ENCODE results near the gene DOCK10. TPM values are rescaled to one million over a fixed set of nuclear protein-coding genes. Genes with fewer than 3 reads are reported as not detected.

Gene DOCK10
- total and polyA plus RNA-seq, 2 donors (not counting 3 experiments of a cell fraction or from before 2014, with no cell fraction given), result 5.8 to 23.0 TPM

DNA sequence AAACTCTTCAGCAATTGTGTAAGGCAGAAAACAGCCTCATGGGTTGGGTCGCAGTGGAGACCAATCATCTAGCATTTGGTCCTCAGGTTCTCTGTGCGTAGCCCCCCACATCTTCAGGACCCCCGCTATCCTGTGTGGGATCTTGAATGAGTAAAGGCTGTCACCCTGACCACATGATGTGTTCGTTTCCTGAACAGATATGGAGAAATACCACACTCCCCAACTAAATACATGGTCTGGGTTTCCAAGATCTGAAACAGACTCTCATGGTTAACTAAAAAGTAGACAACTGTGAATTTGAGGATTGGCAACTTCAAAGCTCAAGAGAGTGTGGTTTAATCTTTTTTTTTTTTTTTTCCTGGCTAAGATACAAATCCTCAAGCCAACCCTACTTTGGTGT lies 23.2 kb downstream of the DOCK10 start:
- no peaks in the 10 kb centered on the region for H4K20me1 ChIP-seq (replicated peaks; ENCODE audit: control insufficient read depth, extremely low read depth, insufficient read depth, low read length)
- no peak overlapping the region for H2AFZ ChIP-seq (ENCODE audit: low read depth, low read length)
- H3K4me1 ChIP-seq (ENCODE audit: control insufficient read depth, extremely low read depth, insufficient read depth, low read length), result no peaks in the 10 kb centered on the region
- no peaks in the 10 kb centered on the region for H3K9me3 ChIP-seq (replicated peaks; ENCODE audit: control insufficient read depth, insufficient read depth, low read length)
- no peak overlapping the region for H3K4me2 ChIP-seq (ENCODE audit: insufficient read depth, low read length)
- intact Hi-C loops (cut with micrococcal nuclease) (no loop called here), dilution Hi-C loops (cut with MboI; ENCODE audit: extremely low pct_ligation_motif_present, low sequenced_read_pairs) (no loop called here)
- H3K27me3 ChIP-seq (ENCODE audit: control insufficient read depth in 2 of 2, insufficient read depth in 2 of 2, low read length in 2 of 2), result no peaks in the 10 kb centered on the region
- no peak overlapping the region for H3K4me3 ChIP-seq (replicated peaks in 1 of 3; ENCODE audit: insufficient read depth in 1 of 3, low read depth in 1 of 3, low read length in 3 of 3)
- H3K79me2 ChIP-seq (ENCODE audit: control insufficient read depth, insufficient read depth, low read length), result no peaks in the 10 kb centered on the region
- ChIA-PET POLR2A (no interaction called here), CTCF (interaction anchor here (0.6 to 1.7 kb wide), 2 partner anchors 9 to 18 kb away, joined by 3 to 5 read pairs; no protein-coding TSS in a partner anchor)
- no TSS peak for BruUV-seq (replicated peaks)
- H3K27ac ChIP-seq (ENCODE audit: insufficient read depth, low read depth, low read length), result no peak overlapping the region
- no peaks in the 10 kb centered on the region for H3K9me1 ChIP-seq (replicated peaks; ENCODE audit: control insufficient read depth, extremely low read depth, insufficient read depth, low read length)
- DNase-seq (ENCODE audit: low read depth, low spot score) (no peak), FAIRE-seq (no peak)
- no peak overlapping the region for H3K9ac ChIP-seq (replicated peaks; ENCODE audit: extremely low read depth, insufficient read depth, low read length)
- H3K36me3 ChIP-seq (ENCODE audit: control insufficient read depth in 2 of 2, extremely low read depth in 1 of 2, insufficient read depth in 2 of 2, low read length in 2 of 2), result no peaks in the 10 kb centered on the region
- TF ChIP-seq, protein P1, sequence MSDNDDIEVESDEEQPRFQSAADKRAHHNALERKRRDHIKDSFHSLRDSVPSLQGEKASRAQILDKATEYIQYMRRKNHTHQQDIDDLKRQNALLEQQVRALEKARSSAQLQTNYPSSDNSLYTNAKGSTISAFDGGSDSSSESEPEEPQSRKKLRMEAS (IDR thresholded peaks at IDR 0.05; ENCODE audit: insufficient read depth, insufficient read length), result no peak
- no peak for TF ChIP-seq GATA2 (IDR thresholded peaks at IDR 0.05; ENCODE audit: insufficient read depth, insufficient read length, low read depth, low read length)
- TF ChIP-seq POLR2A (IDR thresholded peaks at IDR 0.05; ENCODE audit: low read depth, low read length), result no peak
- TF ChIP-seq, protein P2, sequence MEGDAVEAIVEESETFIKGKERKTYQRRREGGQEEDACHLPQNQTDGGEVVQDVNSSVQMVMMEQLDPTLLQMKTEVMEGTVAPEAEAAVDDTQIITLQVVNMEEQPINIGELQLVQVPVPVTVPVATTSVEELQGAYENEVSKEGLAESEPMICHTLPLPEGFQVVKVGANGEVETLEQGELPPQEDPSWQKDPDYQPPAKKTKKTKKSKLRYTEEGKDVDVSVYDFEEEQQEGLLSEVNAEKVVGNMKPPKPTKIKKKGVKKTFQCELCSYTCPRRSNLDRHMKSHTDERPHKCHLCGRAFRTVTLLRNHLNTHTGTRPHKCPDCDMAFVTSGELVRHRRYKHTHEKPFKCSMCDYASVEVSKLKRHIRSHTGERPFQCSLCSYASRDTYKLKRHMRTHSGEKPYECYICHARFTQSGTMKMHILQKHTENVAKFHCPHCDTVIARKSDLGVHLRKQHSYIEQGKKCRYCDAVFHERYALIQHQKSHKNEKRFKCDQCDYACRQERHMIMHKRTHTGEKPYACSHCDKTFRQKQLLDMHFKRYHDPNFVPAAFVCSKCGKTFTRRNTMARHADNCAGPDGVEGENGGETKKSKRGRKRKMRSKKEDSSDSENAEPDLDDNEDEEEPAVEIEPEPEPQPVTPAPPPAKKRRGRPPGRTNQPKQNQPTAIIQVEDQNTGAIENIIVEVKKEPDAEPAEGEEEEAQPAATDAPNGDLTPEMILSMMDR (IDR thresholded peaks at IDR 0.05; ENCODE audit: extremely low read depth in 1 of 2, insufficient read depth in 1 of 2, low read depth in 1 of 2, low read length in 2 of 2), result no peak
- no peak for TF ChIP-seq JUN (IDR thresholded peaks at IDR 0.05; ENCODE audit: borderline replicate concordance, insufficient read depth, insufficient read length, low read depth)
- no peak for TF ChIP-seq FOS (IDR thresholded peaks at IDR 0.05; ENCODE audit: borderline replicate concordance, insufficient read depth, low read length)
- no peak for TF ChIP-seq MYC (IDR thresholded peaks at IDR 0.05; ENCODE audit: low read depth, low read length)
- no peak for TF ChIP-seq EZH2 (IDR thresholded peaks at IDR 0.05; ENCODE audit: borderline replicate concordance, low read depth, low read length, severe bottlenecking)
- TF ChIP-seq POLR2AphosphoS5 (IDR thresholded peaks at IDR 0.05; ENCODE audit: insufficient read depth, low read depth, low read length), result no peak
